Activated CD8-positive, alpha-beta T cell treated with anti-CD3 and anti-CD28 coated beads for 36 hours (primary cell): ENCODE data around the gene BCL11B. TPM values are rescaled to one million over a fixed set of nuclear protein-coding genes. Genes with fewer than 3 reads are reported as not detected.
A peak's percentile ranks its signal among the peaks of the same experiment; 100 is the strongest.

Experiments
- ATAC-seq: fragments of 200-7000 bp; cut with Tn5 transposase; one replicate; pipeline ENCODE4 v1.10.0; 2021; ENCODE audit warnings: mild to moderate bottlenecking, moderate library complexity
- CTCF ChIA-PET: fragments of 350-600 bp; sonication (Branson Sonifier 250); formaldehyde crosslinking; loops from one replicate; lab custom pipeline; 2021; ENCODE audit warnings: antibody characterized with exemption; lab: Charles Lee
- POLR2A ChIA-PET: fragments of 350-600 bp; sonication (Branson Sonifier 250); formaldehyde crosslinking; loops from one replicate; lab custom pipeline; 2021; ENCODE audit warnings: antibody characterized with exemption; lab: Charles Lee
- DNase-seq: peaks from one replicate; pipeline ENCODE4 v3.0.0-alpha.2; 2020
- H3K27ac Mint-ChIP-seq: one replicate; pipeline ENCODE4 v1.8.0; 2021; ENCODE audit warnings: mild to moderate bottlenecking, mixed read lengths
- H3K27me3 Mint-ChIP-seq: one replicate; pipeline ENCODE4 v1.8.0; 2021; ENCODE audit warnings: mixed read lengths
- H3K36me3 Mint-ChIP-seq: one replicate; pipeline ENCODE4 v1.8.0; 2021; ENCODE audit warnings: low read depth, mixed read lengths
- H3K4me1 Mint-ChIP-seq: one replicate; pipeline ENCODE4 v1.8.0; 2021; ENCODE audit warnings: low read depth, mixed read lengths
- H3K4me3 Mint-ChIP-seq: one replicate; pipeline ENCODE4 v1.8.0; 2021; ENCODE audit warnings: mild to moderate bottlenecking, moderate library complexity, mixed read lengths
- H3K9me3 Mint-ChIP-seq: one replicate; pipeline ENCODE4 v1.8.0; 2021; ENCODE audit warnings: mixed read lengths
- intact Hi-C: fragments of 100-400 bp; cut with micrococcal nuclease; formaldehyde crosslinking; loops from one replicate; pipeline ENCODE4 v1.10.0; 2022
- total RNA-seq, 2 experiments: library from RNA; stranded (reverse); gene quantifications; one replicate each; pipeline ENCODE4 v1.2.3, GENCODE V29; 2021
- TF ChIP-seq, protein P1 (sequence below): fragments of 200-600 bp; IDR thresholded peaks from one replicate; pipeline ENCODE4 v1.8.0; 2022; ENCODE audit warnings: antibody characterized with exemption, mild to moderate bottlenecking

BCL11B gene
- total RNA-seq, 2 experiments from 2014 or later, result 48.5 to 53.0 TPM

DNA sequence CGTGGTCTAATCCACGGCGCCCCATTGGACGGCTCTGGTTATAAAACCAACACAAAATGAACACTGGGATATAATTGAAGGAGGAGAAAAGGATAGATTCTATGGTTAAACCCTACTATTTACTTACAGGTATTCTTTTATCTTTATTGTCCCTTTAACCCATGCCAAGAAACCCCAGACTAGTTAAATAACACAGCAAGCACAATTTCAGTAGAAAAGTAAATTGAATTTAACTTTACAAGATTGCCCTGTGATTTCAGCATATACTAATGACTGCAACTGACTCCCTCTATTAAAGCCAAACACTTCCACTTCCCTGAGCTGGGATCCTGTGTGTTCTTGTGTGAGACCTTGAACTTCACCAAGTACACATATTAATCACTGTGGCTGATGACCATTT, 45.3 kb downstream of the BCL11B start:
- CTCF ChIA-PET, result interaction anchor here (1.0 to 4.4 kb wide), 8 partner anchors 10 to 41 kb away, joined by 3 to 34 read pairs (median 4); no protein-coding TSS in a partner anchor
- H3K36me3 Mint-ChIP-seq, result peaks cover 77% of the 10 kb centered on the region
- H3K4me1 Mint-ChIP-seq, result peaks cover 95% of the 10 kb centered on the region
- peak overlapping the region; percentile 99 for H3K27ac Mint-ChIP-seq
- no peaks in the 10 kb centered on the region for H3K27me3 Mint-ChIP-seq
- TF ChIP-seq, protein P1, sequence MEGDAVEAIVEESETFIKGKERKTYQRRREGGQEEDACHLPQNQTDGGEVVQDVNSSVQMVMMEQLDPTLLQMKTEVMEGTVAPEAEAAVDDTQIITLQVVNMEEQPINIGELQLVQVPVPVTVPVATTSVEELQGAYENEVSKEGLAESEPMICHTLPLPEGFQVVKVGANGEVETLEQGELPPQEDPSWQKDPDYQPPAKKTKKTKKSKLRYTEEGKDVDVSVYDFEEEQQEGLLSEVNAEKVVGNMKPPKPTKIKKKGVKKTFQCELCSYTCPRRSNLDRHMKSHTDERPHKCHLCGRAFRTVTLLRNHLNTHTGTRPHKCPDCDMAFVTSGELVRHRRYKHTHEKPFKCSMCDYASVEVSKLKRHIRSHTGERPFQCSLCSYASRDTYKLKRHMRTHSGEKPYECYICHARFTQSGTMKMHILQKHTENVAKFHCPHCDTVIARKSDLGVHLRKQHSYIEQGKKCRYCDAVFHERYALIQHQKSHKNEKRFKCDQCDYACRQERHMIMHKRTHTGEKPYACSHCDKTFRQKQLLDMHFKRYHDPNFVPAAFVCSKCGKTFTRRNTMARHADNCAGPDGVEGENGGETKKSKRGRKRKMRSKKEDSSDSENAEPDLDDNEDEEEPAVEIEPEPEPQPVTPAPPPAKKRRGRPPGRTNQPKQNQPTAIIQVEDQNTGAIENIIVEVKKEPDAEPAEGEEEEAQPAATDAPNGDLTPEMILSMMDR, result no peak
- DNase-seq (no peak), ATAC-seq (no peak)
- H3K9me3 Mint-ChIP-seq, result no peaks in the 10 kb centered on the region
- POLR2A ChIA-PET, result interaction anchor here (0.8 to 3.8 kb wide), 11 partner anchors 10 to 42 kb away, joined by 3 to 37 read pairs (median 4); no protein-coding TSS in a partner anchor
- intact Hi-C loops, result no loop called here
- H3K4me3 Mint-ChIP-seq, result peak overlapping the region; percentile 52

DNA sequence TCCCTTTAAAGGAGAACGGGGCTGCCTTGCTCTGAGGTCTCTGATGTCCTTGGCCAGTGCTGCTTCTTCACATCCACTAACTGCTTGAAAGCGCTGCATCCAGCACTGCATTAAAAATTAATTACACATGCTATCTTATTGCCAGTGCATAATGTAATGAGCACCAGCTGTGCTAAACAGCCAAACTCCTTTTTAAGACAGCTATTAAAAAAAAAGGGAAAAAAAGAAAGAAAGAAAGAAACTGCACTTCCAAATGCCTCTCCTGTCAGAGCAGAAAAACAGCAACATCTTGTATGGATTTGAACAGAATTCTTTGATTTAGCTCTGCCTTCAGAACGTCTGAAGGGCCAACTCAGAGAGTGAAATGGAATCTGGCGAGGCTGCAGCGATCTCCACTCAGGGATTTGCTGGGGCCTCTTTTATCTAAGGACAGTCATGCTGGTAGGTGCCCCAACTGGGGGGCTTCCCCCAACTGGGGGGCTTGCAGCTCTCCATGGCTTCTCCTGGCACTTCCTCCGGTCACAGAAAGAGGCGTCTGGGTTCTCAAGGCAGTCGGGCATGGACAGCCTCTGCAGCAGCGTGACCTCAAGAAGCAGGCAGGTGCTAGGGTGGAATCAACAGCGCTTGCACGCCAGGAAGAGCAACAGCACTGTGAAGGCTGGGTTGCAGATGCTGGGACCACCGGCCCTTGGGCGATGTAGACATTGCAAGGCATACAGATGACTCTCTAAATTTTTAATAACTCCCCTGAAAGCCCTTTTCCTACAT, 46.4 kb downstream of the BCL11B start:
- Mint-ChIP-seq H3K27ac (peak overlapping the region; percentile 99), H3K4me3 (peak overlapping the region; percentile 52), H3K27me3 (no peaks in the 10 kb centered on the region), H3K9me3 (no peaks in the 10 kb centered on the region), H3K4me1 (peaks cover 95% of the 10 kb centered on the region), H3K36me3 (peaks cover 83% of the 10 kb centered on the region)
- intact Hi-C loops, result no loop called here
- TF ChIP-seq, protein P1, result no peak
- ChIA-PET POLR2A (interaction anchor here (0.6 to 3.8 kb wide), 14 partner anchors 8 to 63 kb away, joined by 3 to 37 read pairs (median 6); no protein-coding TSS in a partner anchor), CTCF (interaction anchor here (0.9 to 4.4 kb wide), 9 partner anchors 11 to 176 kb away, joined by 3 to 34 read pairs (median 3); no protein-coding TSS in a partner anchor)
- DNase-seq, result peak; percentile 53
- ATAC-seq, result peak; percentile 8

DNA sequence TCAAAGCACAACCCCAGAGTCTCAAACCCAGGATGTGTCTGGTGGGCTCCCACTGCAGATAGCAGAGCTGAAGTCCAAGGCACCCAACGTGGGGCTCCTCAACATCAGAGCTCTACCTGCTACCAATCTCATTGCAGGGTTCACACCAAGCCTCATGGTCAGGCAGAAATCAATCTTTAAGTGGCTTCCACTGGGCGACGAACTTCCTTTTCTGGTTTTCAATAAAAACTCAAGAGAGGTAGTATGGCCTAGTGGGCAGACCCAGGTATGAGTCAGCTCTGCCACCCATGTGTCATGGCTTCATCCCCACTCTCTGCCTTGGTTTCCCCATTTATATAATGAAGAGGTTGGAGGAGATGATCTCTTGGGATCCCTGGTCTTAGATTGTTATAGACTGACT, 47.0 kb downstream of the BCL11B start:
- Mint-ChIP-seq H3K27ac (peak overlapping the region; percentile 99), H3K36me3 (peaks cover 90% of the 10 kb centered on the region), H3K4me3 (peak overlapping the region; percentile 52), H3K9me3 (no peaks in the 10 kb centered on the region), H3K27me3 (no peaks in the 10 kb centered on the region), H3K4me1 (peaks cover 95% of the 10 kb centered on the region)
- DNase-seq (no peak), ATAC-seq (peak; percentile 12)
- CTCF ChIA-PET, result interaction anchor here (0.9 to 4.4 kb wide), 10 partner anchors 10 to 175 kb away, joined by 3 to 34 read pairs (median 4); no protein-coding TSS in a partner anchor
- TF ChIP-seq, protein P1, result no peak
- intact Hi-C loops, result no loop called here
- POLR2A ChIA-PET, result interaction anchor here (0.6 to 3.8 kb wide), 15 partner anchors 9 to 62 kb away, joined by 3 to 37 read pairs (median 5); no protein-coding TSS in a partner anchor

DNA sequence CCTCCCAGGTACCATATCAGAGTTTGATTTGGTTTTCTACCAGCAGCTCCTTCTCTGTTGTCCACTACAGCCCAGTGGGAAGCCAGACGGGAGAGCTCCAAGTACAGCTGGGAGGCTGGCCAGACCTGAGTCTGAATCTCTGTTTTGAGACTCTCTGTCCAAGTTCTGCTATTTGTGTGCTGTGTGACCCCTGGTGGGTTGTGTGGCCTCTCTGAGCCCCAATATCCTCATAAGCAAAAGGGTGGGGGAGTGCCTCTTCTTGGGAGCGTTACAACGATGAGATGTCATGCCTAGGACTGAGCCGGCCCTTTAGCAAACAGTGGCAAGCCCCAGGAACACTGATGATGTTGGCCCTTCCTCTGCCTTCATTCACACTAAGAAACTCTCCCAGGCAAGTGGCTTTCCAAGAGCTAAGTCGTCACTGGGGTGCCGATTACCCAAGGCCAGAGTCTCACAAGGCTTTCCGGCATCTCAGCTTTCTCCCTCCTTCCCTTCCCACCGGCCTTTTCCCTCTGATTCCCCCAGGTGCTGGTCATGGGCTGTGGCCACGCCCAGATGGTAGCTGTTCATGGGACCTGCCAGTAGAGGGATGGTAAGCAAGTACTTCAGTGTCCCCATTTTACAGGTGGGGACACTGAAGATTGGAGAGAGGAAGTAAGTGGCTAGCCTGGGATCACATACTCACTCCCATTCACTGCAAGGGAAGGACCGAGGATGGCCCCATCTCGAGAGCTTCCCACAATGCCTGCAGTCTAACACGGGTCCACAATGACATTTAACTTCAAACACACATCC, 47.7 kb downstream of the BCL11B start:
- H3K4me1 Mint-ChIP-seq, result peaks cover 94% of the 10 kb centered on the region
- TF ChIP-seq, protein P1, result peak; percentile 42
- H3K27me3 Mint-ChIP-seq, result no peaks in the 10 kb centered on the region
- ChIA-PET POLR2A (interaction anchor here (0.8 to 3.8 kb wide), 11 partner anchors 9 to 42 kb away, joined by 3 to 37 read pairs (median 5); no protein-coding TSS in a partner anchor), CTCF (interaction anchor here (0.8 to 4.4 kb wide), 12 partner anchors 9 to 86 kb away, joined by 3 to 34 read pairs (median 3); no protein-coding TSS in a partner anchor)
- H3K36me3 Mint-ChIP-seq, result peaks cover 88% of the 10 kb centered on the region
- no peaks in the 10 kb centered on the region for H3K9me3 Mint-ChIP-seq
- peak overlapping the region; percentile 99 for H3K27ac Mint-ChIP-seq
- DNase-seq (no peak), ATAC-seq (peak; percentile 28)
- H3K4me3 Mint-ChIP-seq, result peak overlapping the region; percentile 52
- intact Hi-C loops, result no loop called here
